GM19025 (cell line): ENCODE measurements around the gene EEF2K.

ENCODE experiments used
- ATAC-seq: cut with Tn5 transposase; IDR thresholded peaks from one replicate; pipeline ENCODE4 v1.9.1; 2021; ENCODE audit warnings: mild to moderate bottlenecking, low read depth, moderate library complexity; ENCODE audit not compliant: unreplicated experiment

Gene EEF2K

GRCh38 chr16:22326771-22327445 is 120.8 kb downstream of the EEF2K start:
- ATAC-seq, result no peak

- no peak for ATAC-seq
Observed at GRCh38 chr16:22327446-22327775, 121.3 kb downstream of the EEF2K start.

- ATAC-seq, result no peak
Observed at GRCh38 chr16:22328081-22328725, 122.1 kb downstream of the EEF2K start.

GRCh38 chr16:22329199-22329695 is 123.2 kb downstream of the EEF2K start:
- ATAC-seq, result no peak

- no peak for ATAC-seq
Observed at GRCh38 chr16:22330326-22330725, 124.2 kb downstream of the EEF2K start.

- ATAC-seq, result no peak
Observed at GRCh38 chr16:22333457-22333994, 127.4 kb downstream of the EEF2K start.

- no peak for ATAC-seq
Observed at GRCh38 chr16:22335668-22336246, 129.7 kb downstream of the EEF2K start.

- no peak for ATAC-seq
Observed at GRCh38 chr16:22336581-22336980, 130.5 kb downstream of the EEF2K start.

- ATAC-seq, result no peak
Observed at GRCh38 chr16:22337045-22337444, 131.0 kb downstream of the EEF2K start.

- no peak for ATAC-seq
Observed at GRCh38 chr16:22337849-22338635, 132.0 kb downstream of the EEF2K start.
